ENCODE data around the gene TEP1. TPM values are rescaled to one million over a fixed set of nuclear protein-coding genes. Genes with fewer than 3 reads are reported as not detected.
"Not testable (repeated sequence)": the region's sequence is repeated elsewhere in the genome, so short reads cannot be mapped to it uniquely, and the experiment has no call there.

Gene TEP1
- total and polyA plus RNA-seq, 9 donors: 12.2 to 18.5 (median 15.7) TPM

DNA sequence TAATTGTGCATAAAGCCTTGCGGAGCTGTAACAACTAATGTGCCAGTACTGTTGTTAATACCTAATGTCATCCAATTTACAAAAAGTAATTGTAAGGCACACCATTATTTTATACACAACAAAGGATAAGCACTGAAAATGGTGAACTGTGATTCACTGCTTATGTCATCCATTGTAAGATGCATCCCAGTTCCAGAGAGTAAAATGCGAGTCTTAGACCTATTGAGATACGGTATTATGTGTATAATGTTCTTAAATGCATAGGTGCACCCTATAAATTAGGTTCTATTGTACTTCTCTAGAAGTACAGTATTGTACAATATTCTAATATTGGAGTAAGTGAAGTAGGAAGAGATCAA, 69.5 kb downstream of the TEP1 start:
- H3K9me3 ChIP-seq (replicated peaks; ENCODE audit: control insufficient read depth, low read depth, low read length): no peaks in the 10 kb centered on the region
- no CpG with 5 or more reads among the region's 3 CpGs for WGBS (ENCODE audit: insufficient coverage)
- peak overlapping the region; percentile 97 for H3K27ac ChIP-seq (ENCODE audit: low read length)
- H3K4me3 ChIP-seq (ENCODE audit: low read length): peak overlapping the region; percentile 86
- no peaks in the 10 kb centered on the region for H3K4me1 ChIP-seq (ENCODE audit: control insufficient read depth, insufficient read depth, low read length)
- H3K36me3 ChIP-seq (ENCODE audit: control insufficient read depth, insufficient read depth, low read length): peaks cover 22% of the 10 kb centered on the region
- peak; percentile 52 for DNase-seq
- no peaks in the 10 kb centered on the region for H3K27me3 ChIP-seq (ENCODE audit: control insufficient read depth, insufficient read depth, low read length)

DNA sequence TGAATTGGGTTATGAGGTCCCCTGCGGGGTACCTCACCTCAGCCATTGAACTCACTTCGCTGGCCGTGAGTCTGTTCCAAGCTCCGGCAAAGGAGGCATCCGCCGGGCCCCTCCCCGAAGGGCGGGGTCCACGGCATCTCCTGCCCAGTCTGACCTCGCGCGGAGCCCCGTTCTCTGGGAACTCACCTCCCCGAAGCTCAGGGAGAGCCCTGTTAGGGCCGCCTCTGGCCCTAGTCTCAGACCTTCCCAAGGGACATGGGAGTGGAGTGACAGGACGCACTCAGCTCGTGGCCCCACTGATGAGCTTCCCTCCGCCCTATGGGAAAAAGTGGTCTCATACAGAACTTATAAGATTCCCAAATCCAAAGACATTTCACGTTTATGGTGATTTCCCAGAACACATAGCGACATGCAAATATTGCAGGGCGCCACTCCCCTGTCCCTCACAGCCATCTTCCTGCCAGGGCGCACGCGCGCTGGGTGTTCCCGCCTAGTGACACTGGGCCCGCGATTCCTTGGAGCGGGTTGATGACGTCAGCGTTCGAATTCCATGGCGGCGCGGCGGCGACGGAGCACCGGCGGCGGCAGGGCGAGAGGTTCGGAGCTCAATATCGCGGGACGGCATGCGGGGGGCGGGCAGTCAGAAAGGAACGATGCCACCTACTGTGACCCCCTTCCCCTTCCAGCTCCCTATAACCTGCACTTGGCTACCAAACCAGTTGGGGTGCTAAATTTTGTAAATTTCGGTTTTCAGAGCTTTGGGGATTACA, 70.0 kb downstream of the TEP1 start, which contains the start of gene PARP2:
Gene PARP2 (plus strand): TSS at position 544 of the 770 bp plus-strand sequence. CDS start 7 bp downstream, at position 551.
- H3K9me3 ChIP-seq (replicated peaks; ENCODE audit: control insufficient read depth, low read depth, low read length): no peaks in the 10 kb centered on the region
- H3K27ac ChIP-seq (ENCODE audit: low read length): peak within 1 kb of the TSS; percentile 97
- H3K27me3 ChIP-seq (ENCODE audit: control insufficient read depth, insufficient read depth, low read length): no peaks in the 10 kb centered on the region
- H3K4me1 ChIP-seq (ENCODE audit: control insufficient read depth, insufficient read depth, low read length): no peaks in the 10 kb centered on the region
- DNase-seq: peak; percentile 100
- under 1% methylated on average over 42 of the region's 50 CpGs for WGBS (ENCODE audit: insufficient coverage)
- peaks cover 18% of the 10 kb centered on the region for H3K36me3 ChIP-seq (ENCODE audit: control insufficient read depth, insufficient read depth, low read length)
- peak within 1 kb of the TSS; percentile 86 for H3K4me3 ChIP-seq (ENCODE audit: low read length)

DNA sequence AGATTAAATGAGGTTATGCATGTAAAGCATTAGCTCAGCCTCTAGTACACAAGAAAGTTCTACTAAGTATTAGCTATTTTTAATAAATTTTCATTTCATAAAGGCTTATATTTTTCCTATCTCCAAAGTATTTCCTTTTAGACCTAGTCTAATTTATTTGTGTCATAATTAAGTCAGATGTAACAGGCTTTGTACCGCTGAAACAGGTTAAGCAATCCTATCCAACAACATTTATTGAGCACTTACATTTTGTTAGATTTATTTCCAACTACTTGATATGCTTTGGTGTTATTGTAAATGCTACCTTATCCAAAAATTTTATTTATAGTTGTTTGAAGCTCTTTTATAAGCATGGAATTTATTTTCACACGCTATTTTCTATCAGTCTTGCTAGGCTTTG, 71.7 kb downstream of the TEP1 start:
- WGBS (ENCODE audit: insufficient coverage): no CpG with 5 or more reads among the region's 2 CpGs
- H3K36me3 ChIP-seq (ENCODE audit: control insufficient read depth, insufficient read depth, low read length): peaks cover 10% of the 10 kb centered on the region
- no peak overlapping the region for H3K27ac ChIP-seq (ENCODE audit: low read length)
- no peaks in the 10 kb centered on the region for H3K9me3 ChIP-seq (replicated peaks; ENCODE audit: control insufficient read depth, low read depth, low read length)
- H3K4me1 ChIP-seq (ENCODE audit: control insufficient read depth, insufficient read depth, low read length): no peaks in the 10 kb centered on the region
- H3K27me3 ChIP-seq (ENCODE audit: control insufficient read depth, insufficient read depth, low read length): peaks cover 2% of the 10 kb centered on the region
- DNase-seq: no peak
- H3K4me3 ChIP-seq (ENCODE audit: low read length): peak overlapping the region; percentile 86

GRCh38 chr14:20341032-20341431, 72.3 kb downstream of the TEP1 start:
- H3K9me3 ChIP-seq (replicated peaks; ENCODE audit: control insufficient read depth, low read depth, low read length); H3K27ac ChIP-seq (ENCODE audit: low read length); H3K4me1 ChIP-seq (ENCODE audit: control insufficient read depth, insufficient read depth, low read length); H3K36me3 ChIP-seq (ENCODE audit: control insufficient read depth, insufficient read depth, low read length); H3K27me3 ChIP-seq (ENCODE audit: control insufficient read depth, insufficient read depth, low read length); DNase-seq; H3K4me3 ChIP-seq (ENCODE audit: low read length): not testable (repeated sequence)
- WGBS (ENCODE audit: insufficient coverage): 100% methylated on average over 1 of the region's 4 CpGs

GRCh38 chr14:20334017-20334416, 79.3 kb downstream of the TEP1 start:
- Histone ChIP-seq H3K9me3 (replicated peaks; ENCODE audit: control insufficient read depth, low read depth, low read length) (no peaks in the 10 kb centered on the region), H3K27me3 (ENCODE audit: control insufficient read depth, insufficient read depth, low read length) (peaks cover 2% of the 10 kb centered on the region), H3K27ac (ENCODE audit: low read length) (no peak overlapping the region), H3K4me1 (ENCODE audit: control insufficient read depth, insufficient read depth, low read length) (peaks cover 2% of the 10 kb centered on the region), H3K4me3 (ENCODE audit: low read length) (no peak overlapping the region), H3K36me3 (ENCODE audit: control insufficient read depth, insufficient read depth, low read length) (no peaks in the 10 kb centered on the region)
- no peak for DNase-seq
- no CpG with 5 or more reads among the region's 7 CpGs for WGBS (ENCODE audit: insufficient coverage)

DNA sequence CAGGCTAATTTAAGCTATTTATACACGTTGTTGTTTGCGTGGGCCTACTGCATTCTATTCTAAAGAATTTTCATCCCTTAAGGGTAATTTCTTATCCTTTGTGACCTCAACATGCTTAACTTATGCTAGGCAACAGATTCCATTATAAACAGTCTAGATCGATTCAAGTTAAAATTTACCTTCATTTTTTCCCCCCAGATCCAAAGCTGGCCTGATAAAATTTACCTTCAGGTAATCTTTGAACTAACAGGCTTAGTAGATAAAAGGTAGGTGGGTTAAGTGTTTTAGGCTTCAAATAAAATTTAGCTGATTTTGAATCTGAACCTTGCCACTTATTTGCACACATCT, 79.8 kb downstream of the TEP1 start:
- Histone ChIP-seq H3K9me3 (replicated peaks; ENCODE audit: control insufficient read depth, low read depth, low read length) (no peaks in the 10 kb centered on the region), H3K27me3 (ENCODE audit: control insufficient read depth, insufficient read depth, low read length) (peaks cover 2% of the 10 kb centered on the region), H3K36me3 (ENCODE audit: control insufficient read depth, insufficient read depth, low read length) (no peaks in the 10 kb centered on the region), H3K27ac (ENCODE audit: low read length) (peak overlapping the region; percentile 94), H3K4me3 (ENCODE audit: low read length) (peak overlapping the region; percentile 70), H3K4me1 (ENCODE audit: control insufficient read depth, insufficient read depth, low read length) (peaks cover 2% of the 10 kb centered on the region)
- no CpG with 5 or more reads among the region's 3 CpGs for WGBS (ENCODE audit: insufficient coverage)
- no peak for DNase-seq

- H3K4me1 ChIP-seq (ENCODE audit: control insufficient read depth, insufficient read depth, low read length): peaks cover 2% of the 10 kb centered on the region
- H3K36me3 ChIP-seq (ENCODE audit: control insufficient read depth, insufficient read depth, low read length): no peaks in the 10 kb centered on the region
- H3K9me3 ChIP-seq (replicated peaks; ENCODE audit: control insufficient read depth, low read depth, low read length): no peaks in the 10 kb centered on the region
- H3K4me3 ChIP-seq (ENCODE audit: low read length): peak within 1 kb of the TSS; percentile 70
- H3K27me3 ChIP-seq (ENCODE audit: control insufficient read depth, insufficient read depth, low read length): no peaks in the 10 kb centered on the region
- peak; percentile 96 for DNase-seq
- 0% methylated on average over 6 of the region's 19 CpGs for WGBS (ENCODE audit: insufficient coverage)
- peak within 1 kb of the TSS; percentile 94 for H3K27ac ChIP-seq (ENCODE audit: low read length)
Observed at GRCh38 chr14:20332788-20333493, 80.4 kb downstream of the TEP1 start, which contains the start of gene CCNB1IP1. CCNB1IP1 (minus strand) TSS chr14:20333279; CDS start chr14:20316523, 16,756 bp downstream.

DNA sequence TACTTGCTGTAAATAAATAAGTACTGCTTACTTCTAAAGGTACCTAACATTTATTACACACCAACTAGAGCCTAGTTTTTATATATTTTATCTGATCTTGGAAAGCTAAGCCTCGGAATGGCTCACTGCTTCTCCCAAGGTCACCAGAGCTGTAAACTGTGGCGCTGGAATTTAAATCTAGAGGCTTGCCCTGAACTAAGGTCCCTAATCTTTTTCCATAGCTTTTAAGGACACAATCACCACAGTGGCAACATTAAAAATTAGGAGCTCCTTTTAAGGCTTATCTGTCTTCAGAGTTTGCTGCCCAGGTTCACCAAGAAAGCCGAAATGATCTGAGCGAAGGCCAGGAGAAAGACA, 80.9 kb downstream of the TEP1 start:
- 0% methylated on average over 3 of the region's 4 CpGs for WGBS (ENCODE audit: insufficient coverage)
- peaks cover 2% of the 10 kb centered on the region for H3K4me1 ChIP-seq (ENCODE audit: control insufficient read depth, insufficient read depth, low read length)

GRCh38 chr14:20331053-20331613, 82.2 kb downstream of the TEP1 start:
- Histone ChIP-seq H3K4me3 (ENCODE audit: low read length) (no peak overlapping the region), H3K27ac (ENCODE audit: low read length) (no peak overlapping the region), H3K36me3 (ENCODE audit: control insufficient read depth, insufficient read depth, low read length) (peaks cover 3% of the 10 kb centered on the region)

More for the DNA sequence above, 80.9 kb downstream of the TEP1 start:
- Histone ChIP-seq H3K27ac (ENCODE audit: low read length) (peak overlapping the region; percentile 94), H3K4me3 (ENCODE audit: low read length) (peak overlapping the region; percentile 70), H3K27me3 (ENCODE audit: control insufficient read depth, insufficient read depth, low read length) (no peaks in the 10 kb centered on the region), H3K9me3 (replicated peaks; ENCODE audit: control insufficient read depth, low read depth, low read length) (no peaks in the 10 kb centered on the region), H3K36me3 (ENCODE audit: control insufficient read depth, insufficient read depth, low read length) (no peaks in the 10 kb centered on the region)
- DNase-seq: no peak

DNA sequence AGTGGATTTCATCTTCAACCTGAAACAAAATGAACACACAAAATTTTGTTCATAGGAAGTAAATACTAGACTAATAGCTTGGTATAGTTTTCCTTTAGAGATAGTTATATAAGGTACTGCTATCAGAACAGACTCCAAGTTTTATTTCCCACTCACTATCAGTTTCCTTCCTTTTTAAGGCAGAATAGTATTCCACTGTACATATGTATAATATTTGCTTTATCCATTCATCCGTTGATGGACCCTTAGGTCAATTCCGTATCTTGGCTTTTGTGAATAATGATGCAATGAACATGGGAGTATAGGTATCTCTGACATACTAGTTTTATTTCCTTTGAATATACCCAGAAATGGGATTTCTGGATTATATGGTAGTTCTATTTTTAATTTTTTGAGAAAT, 83.9 kb downstream of the TEP1 start:
- Histone ChIP-seq H3K36me3 (ENCODE audit: control insufficient read depth, insufficient read depth, low read length) (peaks cover 11% of the 10 kb centered on the region), H3K27me3 (ENCODE audit: control insufficient read depth, insufficient read depth, low read length) (no peaks in the 10 kb centered on the region), H3K27ac (ENCODE audit: low read length) (no peak overlapping the region), H3K4me1 (ENCODE audit: control insufficient read depth, insufficient read depth, low read length) (peaks cover 2% of the 10 kb centered on the region), H3K9me3 (replicated peaks; ENCODE audit: control insufficient read depth, low read depth, low read length) (no peaks in the 10 kb centered on the region), H3K4me3 (ENCODE audit: low read length) (no peak overlapping the region)
- no peak for DNase-seq
- WGBS (ENCODE audit: insufficient coverage): no CpG with 5 or more reads among the region's 2 CpGs

More at GRCh38 chr14:20331053-20331613, 82.2 kb downstream of the TEP1 start:
- H3K9me3 ChIP-seq (replicated peaks; ENCODE audit: control insufficient read depth, low read depth, low read length): no peaks in the 10 kb centered on the region
- no peak for DNase-seq
- WGBS (ENCODE audit: insufficient coverage): no CpG with 5 or more reads among the region's 2 CpGs
- no peaks in the 10 kb centered on the region for H3K27me3 ChIP-seq (ENCODE audit: control insufficient read depth, insufficient read depth, low read length)
- H3K4me1 ChIP-seq (ENCODE audit: control insufficient read depth, insufficient read depth, low read length): peaks cover 2% of the 10 kb centered on the region
